NB4 (cell line): Measurements from ENCODE around the gene LRIG1.

ENCODE experiments used
- DNase-seq: peaks from one replicate; pipeline ENCODE4 v3.0.0; 2010; ENCODE audit warnings: low read depth
- H3K4me3 ChIP-seq: one replicate; pipeline ENCODE4 v1.5.1; 2011; ENCODE audit warnings: mild to moderate bottlenecking, low read depth, low read length, moderate library complexity
- MAX ChIP-seq: IDR thresholded peaks from 2 replicates; pipeline ENCODE4 v1.6.1; 2011; ENCODE audit warnings: low read depth, low read length
- MYC ChIP-seq: IDR thresholded peaks from 2 replicates; pipeline ENCODE4 v1.6.1; 2011; ENCODE audit warnings: low read depth, low read length
- POLR2A ChIP-seq: IDR thresholded peaks from 2 replicates; pipeline ENCODE4 v1.6.1; 2011; ENCODE audit warnings: mild to moderate bottlenecking; ENCODE audit not compliant: insufficient read length; ENCODE audit errors: extremely low read depth
- TF ChIP-seq, protein P1 (sequence below): IDR thresholded peaks from one replicate; pipeline ENCODE4 v1.5.1; 2012; ENCODE audit warnings: low read depth, low read length

LRIG1 gene

DNA sequence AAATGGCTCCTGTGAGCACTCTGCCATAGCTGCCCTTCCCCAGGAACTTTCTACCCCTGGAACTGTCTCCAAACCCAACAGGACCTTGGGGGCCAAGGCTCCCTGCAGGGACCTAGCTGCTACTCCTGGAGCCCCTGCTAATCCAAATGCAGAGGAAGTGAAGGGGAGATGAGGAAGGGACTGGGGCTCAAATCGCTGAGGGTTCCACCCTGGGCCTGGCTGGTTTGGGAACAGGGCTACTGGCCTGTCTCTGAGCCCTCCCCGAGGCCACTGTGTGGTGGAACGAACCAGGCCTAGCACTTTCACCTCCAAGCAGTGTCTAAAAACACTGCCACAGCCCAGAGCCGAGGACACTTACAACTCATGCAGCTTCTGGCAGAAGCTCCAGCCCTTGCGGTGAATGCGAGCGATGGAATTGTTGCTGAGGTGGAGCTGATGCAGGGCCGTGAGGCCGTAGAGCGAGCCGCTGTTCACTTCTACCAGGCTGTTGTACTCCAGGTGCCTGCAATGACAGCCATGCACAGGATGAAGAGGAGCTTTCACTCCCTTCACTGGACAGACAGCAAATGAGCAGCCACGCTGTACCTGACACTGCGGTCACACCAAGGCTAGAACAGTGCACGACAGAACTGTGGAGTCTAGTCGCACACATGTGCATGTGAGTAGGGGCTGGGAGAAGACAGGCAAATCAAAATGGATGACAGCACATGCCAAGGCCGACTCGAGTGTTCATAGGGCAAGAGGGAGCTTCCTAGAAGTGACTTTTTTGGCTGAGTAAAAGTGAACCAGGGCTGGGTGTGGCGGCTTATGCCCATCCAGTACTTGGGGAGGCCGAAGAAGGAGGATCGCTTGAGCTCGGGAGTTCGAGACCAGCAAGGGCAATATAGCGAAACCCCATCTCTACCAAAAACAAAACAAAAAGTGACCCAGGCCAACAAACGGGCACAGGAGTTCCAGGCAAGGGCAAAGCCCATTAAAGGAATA, 90.8 kb downstream of the LRIG1 start:
- TF ChIP-seq POLR2A (no peak), MYC (no peak)
- no peak overlapping the region for H3K4me3 ChIP-seq
- no peak for DNase-seq

GRCh38 chr3:66407611-66408218, 93.1 kb downstream of the LRIG1 start:
- TF ChIP-seq MYC: 0 out of 2 replicates have a peak, but pooled peaks have one; percentile 21
- TF ChIP-seq POLR2A: no peak
- peak; percentile 52 for TF ChIP-seq MAX
- TF ChIP-seq, protein P1, sequence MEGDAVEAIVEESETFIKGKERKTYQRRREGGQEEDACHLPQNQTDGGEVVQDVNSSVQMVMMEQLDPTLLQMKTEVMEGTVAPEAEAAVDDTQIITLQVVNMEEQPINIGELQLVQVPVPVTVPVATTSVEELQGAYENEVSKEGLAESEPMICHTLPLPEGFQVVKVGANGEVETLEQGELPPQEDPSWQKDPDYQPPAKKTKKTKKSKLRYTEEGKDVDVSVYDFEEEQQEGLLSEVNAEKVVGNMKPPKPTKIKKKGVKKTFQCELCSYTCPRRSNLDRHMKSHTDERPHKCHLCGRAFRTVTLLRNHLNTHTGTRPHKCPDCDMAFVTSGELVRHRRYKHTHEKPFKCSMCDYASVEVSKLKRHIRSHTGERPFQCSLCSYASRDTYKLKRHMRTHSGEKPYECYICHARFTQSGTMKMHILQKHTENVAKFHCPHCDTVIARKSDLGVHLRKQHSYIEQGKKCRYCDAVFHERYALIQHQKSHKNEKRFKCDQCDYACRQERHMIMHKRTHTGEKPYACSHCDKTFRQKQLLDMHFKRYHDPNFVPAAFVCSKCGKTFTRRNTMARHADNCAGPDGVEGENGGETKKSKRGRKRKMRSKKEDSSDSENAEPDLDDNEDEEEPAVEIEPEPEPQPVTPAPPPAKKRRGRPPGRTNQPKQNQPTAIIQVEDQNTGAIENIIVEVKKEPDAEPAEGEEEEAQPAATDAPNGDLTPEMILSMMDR: peak; percentile 84
- H3K4me3 ChIP-seq: no peak overlapping the region
- DNase-seq: peak; percentile 46

DNA sequence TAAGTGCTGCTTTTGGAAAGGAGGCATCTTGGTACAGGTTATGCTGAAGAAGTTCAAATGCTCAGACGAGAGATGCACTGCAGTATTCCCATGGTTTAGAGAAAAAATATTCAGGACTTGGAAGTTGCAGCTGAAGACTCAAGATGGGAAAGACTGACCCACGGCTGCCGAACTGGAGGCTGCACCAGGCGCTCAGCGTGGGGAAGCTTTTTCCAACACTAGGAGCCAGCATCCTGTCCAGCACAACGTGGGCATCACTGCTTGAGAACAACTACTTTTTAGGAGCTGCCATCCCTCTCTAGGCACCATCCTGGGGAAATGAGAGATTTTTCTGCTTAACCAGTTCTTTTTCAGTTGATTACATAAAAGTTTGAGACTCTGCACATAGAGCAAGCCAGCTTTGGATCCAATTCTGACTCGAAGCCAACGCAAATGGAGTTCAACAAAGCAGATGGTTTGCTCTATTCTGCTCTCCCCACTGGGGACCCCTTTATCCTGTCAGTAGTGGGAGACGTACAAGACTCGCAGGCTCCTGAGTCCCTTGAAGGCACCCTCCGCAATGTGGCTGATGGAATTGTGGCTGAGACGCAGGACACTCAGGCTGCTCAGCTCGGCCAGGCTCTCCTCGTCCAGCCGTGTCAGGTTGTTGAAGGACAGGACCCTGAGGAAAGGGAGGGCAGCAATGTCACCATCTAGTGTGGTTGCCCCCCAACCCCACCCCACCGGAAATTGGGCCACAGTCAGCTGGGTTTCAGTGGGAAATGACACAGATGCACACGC, 93.8 kb downstream of the LRIG1 start:
- TF ChIP-seq, protein P1: no peak
- no peak for TF ChIP-seq MYC
- no peak for TF ChIP-seq MAX
- no peak for TF ChIP-seq POLR2A
- no peak for DNase-seq
- no peak overlapping the region for H3K4me3 ChIP-seq

- TF ChIP-seq POLR2A (no peak), MYC (no peak), MAX (no peak)
- TF ChIP-seq, protein P1: no peak
- no peak for DNase-seq
These were observed 94.7 kb downstream of the LRIG1 start for GRCh38 chr3:66406163-66406562.

DNA sequence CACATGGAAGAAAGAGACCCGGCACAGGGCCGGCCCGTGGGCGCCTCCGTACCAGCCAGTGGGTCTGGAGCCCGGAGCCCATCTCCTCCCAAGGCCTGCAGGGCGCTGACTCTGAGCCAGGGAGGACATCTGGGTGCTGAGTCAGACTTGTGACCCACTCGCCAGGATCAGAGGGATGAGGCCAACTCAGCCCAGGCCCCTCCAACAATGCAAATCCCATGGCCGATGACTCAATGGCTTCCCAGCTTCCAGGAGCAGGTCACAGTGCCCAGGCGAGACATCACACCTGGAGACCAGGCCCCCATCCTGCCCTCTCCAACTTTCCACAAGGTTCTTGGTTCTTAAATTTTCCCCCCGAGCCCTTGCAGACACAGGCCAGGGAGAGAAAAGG, 95.1 kb downstream of the LRIG1 start:
- no peak for DNase-seq
- TF ChIP-seq, protein P1: no peak
- TF ChIP-seq POLR2A (no peak), MYC (no peak), MAX (no peak)
- no peak overlapping the region for H3K4me3 ChIP-seq

More at GRCh38 chr3:66406163-66406562, 94.7 kb downstream of the LRIG1 start:
- H3K4me3 ChIP-seq: no peak overlapping the region
